Esophagus muscularis mucosa (tissue), 4 donors: Measurements from ENCODE around the gene DENND6A. TPM values are rescaled to one million over a fixed set of nuclear protein-coding genes. Genes with fewer than 3 reads are reported as not detected.
A peak's percentile ranks its signal among the peaks of the same experiment; 100 is the strongest.
"Not testable (repeated sequence)": the region's sequence is repeated elsewhere in the genome, so short reads cannot be mapped to it uniquely, and the experiment has no call there.

ENCODE experiments used
- DNase-seq: peaks from one replicate; pipeline ENCODE4 v3.0.0-alpha.2; 2017; ENCODE audit errors: extremely low spot score
- H3K27ac ChIP-seq, 4 donors: fragments of 200-600 bp; sonication (generic); replicated peaks in 1 of 4; 1 replicate in 3 of 4; 2 replicates in 1 of 4; pipeline ENCODE4 v1.5.1; 2016 to 2019; ENCODE audit warnings: mild to moderate bottlenecking in 1 of 4
- H3K27me3 ChIP-seq, 4 donors: fragments of 200-600 bp; sonication (generic); one replicate each; pipeline versions ENCODE4 v1.5.1 to v1.6.0; 2016 to 2019
- H3K36me3 ChIP-seq, 4 donors: fragments of 200-600 bp; sonication (generic); one replicate each; pipeline ENCODE4 v1.5.1; 2016 to 2019
- H3K4me1 ChIP-seq, 4 donors: fragments of 200-600 bp; sonication (generic); one replicate each; pipeline ENCODE4 v1.5.1; 2016 to 2019
- H3K4me3 ChIP-seq, 4 donors: fragments of 200-600 bp; sonication (generic); 1 replicate in 2 of 4; 2 replicates in 2 of 4; pipeline ENCODE4 v1.5.1; 2016 to 2019; ENCODE audit warnings: mild to moderate bottlenecking in 4 of 4, moderate library complexity in 1 of 4
- H3K9me3 ChIP-seq, 4 donors: fragments of 200-600 bp; sonication (generic); 1 replicate in 3 of 4; 2 replicates in 1 of 4; pipeline ENCODE4 v1.5.1; 2016 to 2019
- EP300 ChIP-seq: sonication (generic); formaldehyde crosslinking; IDR thresholded peaks from one replicate; pipeline ENCODE4 v1.6.1; 2017; ENCODE audit warnings: antibody characterized with exemption
- POLR2A ChIP-seq: fragments of 450-650 bp; IDR thresholded peaks from one replicate; pipeline ENCODE4 v1.6.1; 2017; ENCODE audit warnings: antibody characterized with exemption, moderate library complexity, mild to moderate bottlenecking, low read depth
- POLR2AphosphoS5 ChIP-seq, 2 donors: sonication (generic); formaldehyde crosslinking; IDR thresholded peaks; one replicate each; pipeline ENCODE4 v1.6.1; 2017; ENCODE audit warnings: antibody characterized with exemption in 2 of 2
- WGBS: methylation state at CpG from one replicate; pipeline ENCODE4 v1.1.5; 2018; 5-methylcytosine and 5-hydroxymethylcytosine counted together
- intact Hi-C: fragments of 100-400 bp; cut with DNase I; formaldehyde crosslinking; loops from one replicate; pipeline ENCODE4 v1.15.1; 2023
- total RNA-seq, 4 donors: library from RNA; depleted of rRNA; stranded (reverse); fragments of >200 nt; gene quantifications; one replicate each; pipeline versions ENCODE4 v1.1.0 to v1.2.1, GENCODE V29; 2016
- TF ChIP-seq, protein P1 (sequence below), 3 experiments: fragments of 200-600 bp in 2 of 3; fragments of 450-650 bp in 1 of 3; sonication (generic) in 2 of 3; IDR thresholded peaks; one replicate each; pipeline ENCODE4 v1.5.1; 2017 to 2019; ENCODE audit warnings: antibody characterized with exemption in 3 of 3, mild to moderate bottlenecking in 2 of 3, moderate library complexity in 1 of 3

The DENND6A gene
- total RNA-seq, 4 donors from 2014 or later = 24.6 to 47.2 (median 43.2) TPM

DNA sequence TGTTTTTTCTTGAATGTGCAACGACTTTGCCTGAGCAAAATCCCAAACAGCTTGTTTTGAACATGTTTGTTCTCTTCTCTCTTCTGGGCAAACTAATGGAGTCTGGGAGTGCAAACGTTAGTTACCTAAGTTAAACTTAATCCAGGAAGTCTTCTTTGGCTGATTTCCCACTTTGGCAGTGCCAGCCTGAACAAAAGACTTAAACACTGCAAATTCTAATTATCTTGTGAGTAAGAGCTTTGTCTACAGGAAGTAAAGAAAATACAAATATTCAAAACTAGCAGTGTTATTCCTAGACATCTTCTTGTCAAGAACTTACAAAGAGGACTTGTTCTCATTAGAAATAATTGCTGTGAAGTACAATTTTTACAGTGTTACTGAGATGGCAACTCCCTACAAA lies 16.7 kb upstream of the DENND6A start:
- no peaks in the 10 kb centered on the region for H3K9me3 ChIP-seq
- TF ChIP-seq, protein P1, sequence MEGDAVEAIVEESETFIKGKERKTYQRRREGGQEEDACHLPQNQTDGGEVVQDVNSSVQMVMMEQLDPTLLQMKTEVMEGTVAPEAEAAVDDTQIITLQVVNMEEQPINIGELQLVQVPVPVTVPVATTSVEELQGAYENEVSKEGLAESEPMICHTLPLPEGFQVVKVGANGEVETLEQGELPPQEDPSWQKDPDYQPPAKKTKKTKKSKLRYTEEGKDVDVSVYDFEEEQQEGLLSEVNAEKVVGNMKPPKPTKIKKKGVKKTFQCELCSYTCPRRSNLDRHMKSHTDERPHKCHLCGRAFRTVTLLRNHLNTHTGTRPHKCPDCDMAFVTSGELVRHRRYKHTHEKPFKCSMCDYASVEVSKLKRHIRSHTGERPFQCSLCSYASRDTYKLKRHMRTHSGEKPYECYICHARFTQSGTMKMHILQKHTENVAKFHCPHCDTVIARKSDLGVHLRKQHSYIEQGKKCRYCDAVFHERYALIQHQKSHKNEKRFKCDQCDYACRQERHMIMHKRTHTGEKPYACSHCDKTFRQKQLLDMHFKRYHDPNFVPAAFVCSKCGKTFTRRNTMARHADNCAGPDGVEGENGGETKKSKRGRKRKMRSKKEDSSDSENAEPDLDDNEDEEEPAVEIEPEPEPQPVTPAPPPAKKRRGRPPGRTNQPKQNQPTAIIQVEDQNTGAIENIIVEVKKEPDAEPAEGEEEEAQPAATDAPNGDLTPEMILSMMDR (IDR thresholded peaks at IDR 0.05) = no peak
- TF ChIP-seq EP300 (no peak), POLR2AphosphoS5 (IDR thresholded peaks at IDR 0.05) (no peak)
- no peak overlapping the region for H3K4me3 ChIP-seq
- H3K36me3 ChIP-seq = no peaks in the 10 kb centered on the region
- intact Hi-C loops = no loop called here
- H3K4me1 ChIP-seq = peaks cover 0 to 12% (median 5%) of the 10 kb centered on the region in 4 donors
- H3K27ac ChIP-seq = peak overlapping the region in 2 of 4 donors; percentile 21 to 52
- 5% methylated on average over 2 of the region's 2 CpGs for WGBS
- no peaks in the 10 kb centered on the region for H3K27me3 ChIP-seq
- no peak for DNase-seq

DNA sequence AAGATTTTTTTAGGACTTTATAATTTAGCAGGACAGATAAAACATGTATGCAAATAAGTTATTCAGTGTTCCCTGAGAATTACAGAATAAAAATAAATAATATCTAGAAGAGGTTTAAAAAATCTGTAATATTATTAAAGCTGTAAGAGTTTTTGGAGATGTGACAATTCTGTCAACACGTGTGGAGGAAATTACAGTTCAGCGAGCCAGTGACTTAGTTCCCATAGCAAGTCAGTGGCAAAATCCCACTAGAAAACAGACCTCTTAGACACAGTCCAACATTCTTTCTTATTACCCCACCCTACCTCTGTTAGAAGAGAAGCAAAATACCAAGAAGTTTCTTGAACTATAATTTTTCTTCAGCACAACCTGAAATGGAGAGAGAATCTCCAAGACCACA lies 16.2 kb upstream of the DENND6A start:
- 15% methylated on average over 2 of the region's 2 CpGs for WGBS
- H3K27ac ChIP-seq = peak overlapping the region in 2 of 4 donors; percentile 21 to 52
- no peaks in the 10 kb centered on the region for H3K36me3 ChIP-seq
- H3K4me1 ChIP-seq = peaks cover 0 to 12% (median 5%) of the 10 kb centered on the region in 4 donors
- TF ChIP-seq POLR2AphosphoS5 (IDR thresholded peaks at IDR 0.05) = no peak
- no peak for TF ChIP-seq EP300
- no peak for TF ChIP-seq POLR2A
- TF ChIP-seq, protein P1 (IDR thresholded peaks at IDR 0.05) = no peak
- intact Hi-C loops = no loop called here
- H3K4me3 ChIP-seq = no peak overlapping the region
- no peaks in the 10 kb centered on the region for H3K27me3 ChIP-seq
- no peak for DNase-seq
- H3K9me3 ChIP-seq = no peaks in the 10 kb centered on the region

DNA sequence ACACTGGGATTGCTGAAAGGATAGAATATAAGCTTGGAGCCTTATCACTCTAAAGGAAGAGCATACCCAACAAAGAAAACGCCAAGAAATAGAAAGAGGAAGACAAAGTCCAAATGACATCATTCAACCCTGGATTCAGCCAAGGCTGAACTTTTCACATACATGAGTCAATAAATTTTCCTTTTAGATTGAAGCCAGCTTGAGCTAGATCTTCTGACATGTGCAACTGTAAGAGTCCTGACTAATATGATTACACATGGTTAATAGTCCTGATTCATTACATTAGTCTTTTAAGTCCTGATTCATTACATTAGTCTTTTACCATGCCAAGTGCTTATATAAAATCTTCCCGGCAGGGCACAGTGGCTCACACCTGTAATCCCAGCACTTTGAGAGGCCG lies 13.6 kb upstream of the DENND6A start:
- H3K27ac ChIP-seq = no peak overlapping the region

DNA sequence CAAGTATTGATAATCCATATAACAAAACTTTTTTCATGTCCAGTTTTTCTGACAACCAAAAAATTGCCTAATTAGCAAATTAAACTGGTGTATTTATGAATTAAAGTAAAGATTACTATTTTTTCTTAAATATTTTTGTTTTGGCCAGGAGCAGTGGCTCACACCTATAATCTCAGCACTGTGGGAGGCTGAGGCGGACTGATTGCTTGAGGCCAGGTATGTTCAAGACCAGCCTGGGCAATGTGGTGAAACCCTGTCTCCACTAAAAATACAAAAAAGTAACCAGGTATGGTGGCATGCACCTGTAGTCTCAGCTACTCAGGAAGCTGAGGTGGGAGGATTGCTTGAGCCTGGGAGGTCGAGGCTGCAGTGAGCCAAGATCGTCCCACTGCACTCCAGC lies 12.5 kb upstream of the DENND6A start:
- H3K36me3 ChIP-seq, H3K4me3 ChIP-seq, H3K9me3 ChIP-seq, H3K27ac ChIP-seq, H3K27me3 ChIP-seq, intact Hi-C loops, DNase-seq: not testable (repeated sequence)
- H3K4me1 ChIP-seq = peaks cover 0 to 12% (median 5%) of the 10 kb centered on the region in 4 donors
- 95% methylated on average over 3 of the region's 3 CpGs for WGBS

More for the DNA sequence above, 13.6 kb upstream of the DENND6A start:
- Histone ChIP-seq H3K4me1 (peaks cover 0 to 12% (median 5%) of the 10 kb centered on the region in 4 donors), H3K27me3 (no peaks in the 10 kb centered on the region), H3K4me3 (no peak overlapping the region), H3K9me3 (no peaks in the 10 kb centered on the region), H3K36me3 (no peaks in the 10 kb centered on the region)
- no peak for DNase-seq
- TF ChIP-seq POLR2AphosphoS5 (IDR thresholded peaks at IDR 0.05) (no peak), POLR2A (no peak), EP300 (no peak)
- TF ChIP-seq, protein P1 (IDR thresholded peaks at IDR 0.05) = no peak
- intact Hi-C loops = no loop called here
- WGBS = 66% methylated on average over 3 of the region's 3 CpGs

DNA sequence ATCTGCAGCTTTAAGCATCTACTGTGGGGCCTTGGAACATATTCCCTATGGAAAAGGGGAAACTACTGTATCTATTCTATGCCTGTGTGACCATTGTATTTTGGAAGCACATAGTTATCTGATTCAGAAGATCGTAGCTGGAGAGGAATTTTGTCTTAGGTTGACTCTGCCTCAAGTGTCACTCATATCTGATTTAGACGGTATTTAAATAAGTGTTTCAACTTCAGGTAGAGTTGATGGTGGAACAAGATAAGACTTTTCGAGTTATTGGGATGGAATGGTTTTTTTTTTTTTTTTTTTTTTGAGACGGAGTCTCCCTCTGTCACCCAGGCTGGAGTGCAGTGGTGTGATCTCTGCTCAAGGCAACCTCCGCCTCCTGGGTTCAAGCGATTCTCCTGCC lies 8.9 kb upstream of the DENND6A start:
- Histone ChIP-seq H3K4me3 (no peak overlapping the region), H3K27ac (no peak overlapping the region), H3K9me3 (no peaks in the 10 kb centered on the region), H3K4me1 (no peaks in the 10 kb centered on the region), H3K36me3 (no peaks in the 10 kb centered on the region), H3K27me3 (no peaks in the 10 kb centered on the region)
- TF ChIP-seq POLR2A = no peak
- TF ChIP-seq POLR2AphosphoS5 (IDR thresholded peaks at IDR 0.05) = no peak
- no peak for TF ChIP-seq EP300
- TF ChIP-seq, protein P1 (IDR thresholded peaks at IDR 0.05) = no peak
- intact Hi-C loops = no loop called here
- DNase-seq = no peak
- WGBS = 93% methylated on average over 6 of the region's 6 CpGs
